Kidney epithelial cell (primary cell): ENCODE measurements around the gene STMND1. TPM values are rescaled to one million over a fixed set of nuclear protein-coding genes. Genes with fewer than 3 reads are reported as not detected.
A peak's percentile ranks its signal among the peaks of the same experiment; 100 is the strongest.

Source experiments
- DNase-seq: peaks from one replicate; pipeline ENCODE4 v3.0.0-alpha.2; 2010; ENCODE audit warnings: low read depth
- H3K27me3 ChIP-seq: 2 replicates; pipeline ENCODE4 v1.6.0; 2011; ENCODE audit warnings: low read length; ENCODE audit not compliant: control insufficient read depth, insufficient read depth
- H3K36me3 ChIP-seq: 2 replicates; pipeline ENCODE4 v1.5.1; 2011; ENCODE audit warnings: low read length; ENCODE audit not compliant: control insufficient read depth, insufficient read depth
- H3K4me3 ChIP-seq: 2 replicates; pipeline ENCODE4 v1.5.1; 2011; ENCODE audit warnings: low read depth, mild to moderate bottlenecking, control low read depth, low read length
- CTCF ChIP-seq: IDR thresholded peaks from 2 replicates; pipeline ENCODE4 v1.5.1; 2011; ENCODE audit warnings: mild to moderate bottlenecking, moderate library complexity, low read length, control low read depth, inconsistent platforms; ENCODE audit not compliant: insufficient read depth, poor library complexity, severe bottlenecking
- total RNA-seq: library from RNA; depleted of rRNA; stranded (reverse); fragments of >200 nt; gene quantifications from 2 replicates; pipeline ENCODE4 v1.2.3, GENCODE V29; 2015

The STMND1 gene
- total RNA-seq, 1 donor from 2014 or later, result not detected

- Histone ChIP-seq H3K36me3 (no peaks in the 10 kb centered on the region), H3K27me3 (no peaks in the 10 kb centered on the region), H3K4me3 (no peak overlapping the region)
- peak; percentile 71 for DNase-seq
- TF ChIP-seq CTCF, result no peak
Observed at GRCh38 chr6:17115251-17116116, 13.6 kb downstream of the STMND1 start.

GRCh38 chr6:17116117-17116440 lies 14.2 kb downstream of the STMND1 start:
- TF ChIP-seq CTCF, result no peak
- no peaks in the 10 kb centered on the region for H3K27me3 ChIP-seq
- H3K4me3 ChIP-seq, result no peak overlapping the region
- DNase-seq, result no peak
- H3K36me3 ChIP-seq, result no peaks in the 10 kb centered on the region

GRCh38 chr6:17120019-17120418 lies 18.2 kb downstream of the STMND1 start:
- no peak for TF ChIP-seq CTCF
- Histone ChIP-seq H3K27me3 (no peaks in the 10 kb centered on the region), H3K36me3 (no peaks in the 10 kb centered on the region), H3K4me3 (no peak overlapping the region)
- DNase-seq, result no peak

- TF ChIP-seq CTCF, result no peak
- DNase-seq, result no peak
- H3K27me3 ChIP-seq, result no peaks in the 10 kb centered on the region
- no peak overlapping the region for H3K4me3 ChIP-seq
- no peaks in the 10 kb centered on the region for H3K36me3 ChIP-seq
Observed at GRCh38 chr6:17125407-17125806, 23.6 kb downstream of the STMND1 start.

- no peaks in the 10 kb centered on the region for H3K27me3 ChIP-seq
- no peak overlapping the region for H3K4me3 ChIP-seq
- TF ChIP-seq CTCF, result no peak
- DNase-seq, result no peak
- no peaks in the 10 kb centered on the region for H3K36me3 ChIP-seq
Observed at GRCh38 chr6:17130786-17131185, 28.9 kb downstream of the STMND1 start.

GRCh38 chr6:17132967-17133366 lies 31.1 kb downstream of the STMND1 start:
- no peak for TF ChIP-seq CTCF
- no peak for DNase-seq
- no peaks in the 10 kb centered on the region for H3K27me3 ChIP-seq
- H3K36me3 ChIP-seq, result no peaks in the 10 kb centered on the region
- no peak overlapping the region for H3K4me3 ChIP-seq
